LNCAP (cell line): ENCODE data around the gene HSDL1.

Source experiments
- CTCF ChIP-seq: fragments of 450-650 bp; IDR thresholded peaks from 2 replicates; pipeline ENCODE4 v1.5.1; 2017; ENCODE audit warnings: mild to moderate bottlenecking

The HSDL1 gene

GRCh38 chr16:84093879-84094270 lies 51.1 kb downstream of the HSDL1 start:
- no peak for TF ChIP-seq CTCF

GRCh38 chr16:84093120-84093878 lies 51.7 kb downstream of the HSDL1 start:
- TF ChIP-seq CTCF: no peak

GRCh38 chr16:84091460-84091859 lies 53.5 kb downstream of the HSDL1 start:
- TF ChIP-seq CTCF: no peak

- TF ChIP-seq CTCF: no peak
Observed at GRCh38 chr16:84090211-84090610, 54.8 kb downstream of the HSDL1 start.

- TF ChIP-seq CTCF: no peak
Observed at GRCh38 chr16:84088695-84089395, 56.1 kb downstream of the HSDL1 start.

- no peak for TF ChIP-seq CTCF
Observed at GRCh38 chr16:84087466-84088151, 57.4 kb downstream of the HSDL1 start.

- no peak for TF ChIP-seq CTCF
Observed at GRCh38 chr16:84087001-84087400, 58.0 kb downstream of the HSDL1 start.
